Natural killer cell (primary cell): ENCODE results near the gene ALCAM. TPM values are rescaled to one million over a fixed set of nuclear protein-coding genes. Genes with fewer than 3 reads are reported as not detected.

Experiments
- ATAC-seq, 3 donors: fragments of 150-1000 bp in 2 of 3; fragments of 200-7000 bp in 1 of 3; cut with Tn5 transposase; 1 replicate in 1 of 3; 2 replicates in 2 of 3; pipeline ENCODE4 v1.10.0; 2021; ENCODE audit warnings: mild to moderate bottlenecking in 2 of 3, moderate library complexity in 2 of 3
- DNase-seq, 2 donors: peaks; one replicate each; pipeline versions ENCODE4 v3.0.0 to v3.0.0-alpha.2; 2013 to 2021; ENCODE audit warnings: mixed read lengths in 1 of 2
- H3K27ac ChIP-seq: one replicate; pipeline ENCODE4 v1.5.1; 2013; ENCODE audit warnings: mild to moderate bottlenecking, low read length
- H3K27me3 ChIP-seq: one replicate; pipeline ENCODE4 v1.6.1; 2013; ENCODE audit warnings: low read length; ENCODE audit not compliant: control insufficient read depth, insufficient read depth
- H3K36me3 ChIP-seq: one replicate; pipeline ENCODE4 v1.6.1; 2013; ENCODE audit warnings: low read length; ENCODE audit not compliant: control insufficient read depth, insufficient read depth
- H3K4me1 ChIP-seq: one replicate; pipeline ENCODE4 v1.6.1; 2013; ENCODE audit warnings: low read length; ENCODE audit not compliant: control insufficient read depth, insufficient read depth
- H3K4me3 ChIP-seq: one replicate; pipeline ENCODE4 v1.5.1; 2013; ENCODE audit warnings: low read length
- H3K9me3 ChIP-seq: one replicate; pipeline ENCODE4 v1.6.1; 2013; ENCODE audit warnings: low read length; ENCODE audit not compliant: control insufficient read depth, insufficient read depth
- H3K27ac Mint-ChIP-seq, 2 donors: one replicate each; pipeline ENCODE4 v1.8.0; 2022; ENCODE audit warnings: mild to moderate bottlenecking in 2 of 2, mixed read lengths in 2 of 2, moderate library complexity in 1 of 2
- H3K27me3 Mint-ChIP-seq, 2 donors: one replicate each; pipeline ENCODE4 v1.8.0; 2022; ENCODE audit warnings: low read depth in 2 of 2, mixed read lengths in 2 of 2
- H3K36me3 Mint-ChIP-seq: one replicate; pipeline ENCODE4 v1.8.0; 2022; ENCODE audit warnings: mixed read lengths
- H3K4me1 Mint-ChIP-seq, 2 donors: one replicate each; pipeline ENCODE4 v1.8.0; 2022; ENCODE audit warnings: mixed read lengths in 2 of 2
- H3K4me3 Mint-ChIP-seq: one replicate; pipeline ENCODE4 v1.8.0; 2022; ENCODE audit warnings: mild to moderate bottlenecking, moderate library complexity, mixed read lengths
- H3K9me3 Mint-ChIP-seq, 2 donors: one replicate each; pipeline ENCODE4 v1.8.0; 2022; ENCODE audit warnings: mixed read lengths in 2 of 2
- WGBS: methylation state at CpG from one replicate; pipeline ENCODE4 v1.1.7; 2013; ENCODE audit warnings: missing lambda C conversion rate; ENCODE audit not compliant: insufficient coverage; 5-methylcytosine and 5-hydroxymethylcytosine counted together
- intact Hi-C: fragments of 100-400 bp; cut with micrococcal nuclease; formaldehyde crosslinking; loops from one replicate; pipeline ENCODE4 v1.14.2; 2022
- total RNA-seq, 4 donors: library from RNA; stranded (reverse); fragments of 120-200 nt in 1 of 4; gene quantifications; one replicate each; pipeline versions ENCODE4 v1.2.3 to v1.2.4, GENCODE V29; 2013 to 2022
- TF ChIP-seq, protein P1 (sequence below): fragments of 200-600 bp; IDR thresholded peaks from one replicate; pipeline ENCODE4 v1.8.0; 2022; ENCODE audit warnings: antibody characterized with exemption

Gene ALCAM
- total RNA-seq, 3 donors from 2014 or later (not counting 1 experiment from before 2014, with no cell fraction given), result 1.5 to 3.0 (median 1.5) TPM

DNA sequence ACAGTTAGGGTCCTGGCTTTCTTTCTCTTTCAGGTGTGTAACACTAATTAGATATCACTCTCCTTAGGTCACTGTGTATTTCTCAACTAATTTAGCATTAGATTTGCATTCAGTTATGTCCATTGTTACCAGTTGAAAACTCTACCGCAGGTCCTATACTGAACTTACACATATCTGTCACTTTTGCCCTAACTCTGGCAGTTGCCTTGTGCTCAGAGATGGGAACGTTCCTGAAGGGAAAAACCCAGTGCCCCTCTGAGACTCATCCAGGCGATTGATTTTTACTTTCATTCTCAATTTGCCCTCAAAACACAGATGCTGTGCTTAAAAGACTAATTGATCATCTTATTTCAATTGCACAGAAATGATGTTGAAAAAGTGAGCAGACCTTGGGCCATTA lies 249.1 kb downstream of the ALCAM start:
- Mint-ChIP-seq H3K4me3 (no peak overlapping the region), H3K36me3 (no peaks in the 10 kb centered on the region), H3K9me3 (no peaks in the 10 kb centered on the region), H3K27me3 (peaks cover 0 to 7% of the 10 kb centered on the region in 2 donors), H3K4me1 (no peaks in the 10 kb centered on the region), H3K27ac (no peak overlapping the region)
- TF ChIP-seq, protein P1, sequence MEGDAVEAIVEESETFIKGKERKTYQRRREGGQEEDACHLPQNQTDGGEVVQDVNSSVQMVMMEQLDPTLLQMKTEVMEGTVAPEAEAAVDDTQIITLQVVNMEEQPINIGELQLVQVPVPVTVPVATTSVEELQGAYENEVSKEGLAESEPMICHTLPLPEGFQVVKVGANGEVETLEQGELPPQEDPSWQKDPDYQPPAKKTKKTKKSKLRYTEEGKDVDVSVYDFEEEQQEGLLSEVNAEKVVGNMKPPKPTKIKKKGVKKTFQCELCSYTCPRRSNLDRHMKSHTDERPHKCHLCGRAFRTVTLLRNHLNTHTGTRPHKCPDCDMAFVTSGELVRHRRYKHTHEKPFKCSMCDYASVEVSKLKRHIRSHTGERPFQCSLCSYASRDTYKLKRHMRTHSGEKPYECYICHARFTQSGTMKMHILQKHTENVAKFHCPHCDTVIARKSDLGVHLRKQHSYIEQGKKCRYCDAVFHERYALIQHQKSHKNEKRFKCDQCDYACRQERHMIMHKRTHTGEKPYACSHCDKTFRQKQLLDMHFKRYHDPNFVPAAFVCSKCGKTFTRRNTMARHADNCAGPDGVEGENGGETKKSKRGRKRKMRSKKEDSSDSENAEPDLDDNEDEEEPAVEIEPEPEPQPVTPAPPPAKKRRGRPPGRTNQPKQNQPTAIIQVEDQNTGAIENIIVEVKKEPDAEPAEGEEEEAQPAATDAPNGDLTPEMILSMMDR, result no peak
- no peak overlapping the region for H3K27ac ChIP-seq
- no peak for ATAC-seq
- no peaks in the 10 kb centered on the region for H3K4me1 ChIP-seq
- no peaks in the 10 kb centered on the region for H3K27me3 ChIP-seq
- H3K36me3 ChIP-seq, result no peaks in the 10 kb centered on the region
- 83% methylated on average over 3 of the region's 3 CpGs for WGBS
- H3K4me3 ChIP-seq, result no peak overlapping the region
- H3K9me3 ChIP-seq, result no peaks in the 10 kb centered on the region
- no peak for DNase-seq
- intact Hi-C loops, result no loop called here

- no peak for DNase-seq
- Histone ChIP-seq H3K27ac (no peak overlapping the region), H3K4me3 (no peak overlapping the region), H3K4me1 (no peaks in the 10 kb centered on the region), H3K27me3 (no peaks in the 10 kb centered on the region), H3K9me3 (no peaks in the 10 kb centered on the region), H3K36me3 (no peaks in the 10 kb centered on the region)
- Mint-ChIP-seq H3K4me1 (no peaks in the 10 kb centered on the region), H3K4me3 (no peak overlapping the region), H3K36me3 (no peaks in the 10 kb centered on the region), H3K27me3 (peaks cover 0 to 7% of the 10 kb centered on the region in 2 donors), H3K27ac (no peak overlapping the region), H3K9me3 (no peaks in the 10 kb centered on the region)
- intact Hi-C loops, result no loop called here
- 84% methylated on average over 4 of the region's 5 CpGs for WGBS
- no peak for ATAC-seq
- TF ChIP-seq, protein P1, result no peak
Observed at GRCh38 chr3:105616374-105617121, 249.8 kb downstream of the ALCAM start.

DNA sequence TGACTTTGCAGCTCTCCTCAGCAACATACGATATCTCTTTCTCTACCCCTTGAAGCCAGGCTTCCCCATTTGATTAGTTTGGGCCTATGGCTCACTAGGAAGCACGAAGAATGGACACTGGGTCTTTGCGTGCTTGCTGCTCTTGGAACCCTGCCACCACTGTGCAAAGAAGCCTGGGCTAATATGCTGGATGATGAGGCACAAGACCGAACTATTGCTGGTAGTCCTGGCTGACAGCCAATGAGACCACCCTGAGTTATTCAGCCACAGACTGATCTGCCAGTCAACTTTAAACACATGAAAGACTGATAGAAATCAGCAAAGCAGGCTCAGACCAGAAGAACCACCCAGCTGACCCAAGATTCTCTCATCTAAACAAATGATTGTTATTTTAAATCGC lies 251.8 kb downstream of the ALCAM start:
- no peak for DNase-seq
- ATAC-seq, result no peak
- intact Hi-C loops, result no loop called here
- Histone ChIP-seq H3K27ac (no peak overlapping the region), H3K27me3 (no peaks in the 10 kb centered on the region), H3K9me3 (no peaks in the 10 kb centered on the region), H3K36me3 (no peaks in the 10 kb centered on the region), H3K4me3 (no peak overlapping the region), H3K4me1 (no peaks in the 10 kb centered on the region)
- WGBS, result 72% methylated on average over 5 of the region's 5 CpGs
- no peaks in the 10 kb centered on the region for H3K9me3 Mint-ChIP-seq
- peaks cover 0 to 9% of the 10 kb centered on the region in 2 donors for H3K27me3 Mint-ChIP-seq
- no peak overlapping the region for H3K27ac Mint-ChIP-seq
- TF ChIP-seq, protein P1, result no peak
- H3K4me3 Mint-ChIP-seq, result no peak overlapping the region
- H3K4me1 Mint-ChIP-seq, result no peaks in the 10 kb centered on the region
- H3K36me3 Mint-ChIP-seq, result no peaks in the 10 kb centered on the region

DNA sequence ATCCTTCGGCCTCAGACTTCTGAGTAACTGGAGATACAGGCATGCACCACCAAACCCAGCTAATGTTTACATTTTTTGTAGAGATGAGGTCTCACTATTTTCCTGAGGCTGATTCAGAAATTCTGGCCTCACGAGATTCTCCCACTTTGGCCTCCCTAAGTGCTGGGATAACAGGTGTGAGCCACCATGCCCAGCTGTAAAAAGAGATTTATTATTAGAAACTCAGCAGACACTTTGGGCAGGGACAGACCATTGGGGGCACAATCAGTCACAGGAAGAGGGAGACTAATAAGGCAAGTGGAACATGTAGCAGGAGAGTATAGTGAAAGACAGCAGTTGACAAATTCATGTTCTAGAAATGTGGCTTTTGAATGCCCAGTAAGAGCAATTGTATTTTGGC lies 252.9 kb downstream of the ALCAM start:
- Histone ChIP-seq H3K36me3 (no peaks in the 10 kb centered on the region), H3K27ac (no peak overlapping the region), H3K9me3 (no peaks in the 10 kb centered on the region), H3K4me3 (no peak overlapping the region), H3K27me3 (no peaks in the 10 kb centered on the region), H3K4me1 (no peaks in the 10 kb centered on the region)
- no peak overlapping the region for H3K27ac Mint-ChIP-seq
- ATAC-seq (no peak), DNase-seq (no peak)
- H3K9me3 Mint-ChIP-seq, result no peaks in the 10 kb centered on the region
- 100% methylated on average over 2 of the region's 2 CpGs for WGBS
- peaks cover 0 to 9% of the 10 kb centered on the region in 2 donors for H3K27me3 Mint-ChIP-seq
- no peak overlapping the region for H3K4me3 Mint-ChIP-seq
- no peaks in the 10 kb centered on the region for H3K4me1 Mint-ChIP-seq
- TF ChIP-seq, protein P1, result no peak
- intact Hi-C loops, result no loop called here
- H3K36me3 Mint-ChIP-seq, result no peaks in the 10 kb centered on the region
